Trophoblast cell (in vitro differentiated cells and primary cell): ENCODE measurements around the gene CCR3.

Experiments
- DNase-seq, 2 donors: peaks; one replicate each; pipeline ENCODE4 v3.0.0-alpha.2; 2016
- H2AFZ ChIP-seq: 2 replicates; pipeline ENCODE4 v1.6.1; 2013; ENCODE audit warnings: low read length, moderate library complexity, mild to moderate bottlenecking; ENCODE audit not compliant: insufficient read depth, poor library complexity
- H2AK5ac ChIP-seq: 2 replicates; pipeline ENCODE4 v1.6.1; 2013; ENCODE audit warnings: mild to moderate bottlenecking, low read length
- H2BK120ac ChIP-seq: 2 replicates; pipeline ENCODE4 v1.6.1; 2013; ENCODE audit warnings: low read length, mild to moderate bottlenecking, moderate library complexity; ENCODE audit not compliant: insufficient read depth, poor library complexity
- H2BK12ac ChIP-seq: 2 replicates; pipeline ENCODE4 v1.6.1; 2013; ENCODE audit warnings: mild to moderate bottlenecking, low read length, moderate library complexity
- H2BK5ac ChIP-seq: 2 replicates; pipeline ENCODE4 v1.6.1; 2013; ENCODE audit warnings: low read length, low read depth, moderate library complexity, mild to moderate bottlenecking; ENCODE audit not compliant: poor library complexity
- H3K14ac ChIP-seq: 2 replicates; pipeline ENCODE4 v1.6.1; 2013; ENCODE audit warnings: mild to moderate bottlenecking, low read length
- H3K18ac ChIP-seq: 2 replicates; pipeline ENCODE4 v1.6.1; 2013; ENCODE audit warnings: mild to moderate bottlenecking, low read length
- H3K23ac ChIP-seq: 2 replicates; pipeline ENCODE4 v1.6.1; 2013; ENCODE audit warnings: low read length
- H3K27ac ChIP-seq: 2 replicates; pipeline ENCODE4 v1.5.1; 2013; ENCODE audit warnings: low read depth, mild to moderate bottlenecking, inconsistent platforms, low read length, moderate library complexity
- H3K27me3 ChIP-seq: 2 replicates; pipeline ENCODE4 v1.6.1; 2013; ENCODE audit warnings: inconsistent platforms, mild to moderate bottlenecking, low read length, moderate library complexity; ENCODE audit not compliant: insufficient read depth
- H3K36me3 ChIP-seq, 2 experiments: 1 replicate in 1 of 2; 2 replicates in 1 of 2; pipeline ENCODE4 v1.6.1; 2013; ENCODE audit warnings: low read length in 2 of 2, mild to moderate bottlenecking in 2 of 2, moderate library complexity in 1 of 2; ENCODE audit not compliant: insufficient read depth in 2 of 2, control insufficient read depth in 1 of 2
- H3K4ac ChIP-seq: 2 replicates; pipeline ENCODE4 v1.6.1; 2013; ENCODE audit warnings: low read depth, mild to moderate bottlenecking, low read length, moderate library complexity
- H3K4me1 ChIP-seq, 2 experiments: 1 replicate in 1 of 2; 2 replicates in 1 of 2; pipeline ENCODE4 v1.6.1; 2013; ENCODE audit warnings: low read length in 2 of 2, mild to moderate bottlenecking in 2 of 2, moderate library complexity in 1 of 2; ENCODE audit not compliant: insufficient read depth in 2 of 2, control insufficient read depth in 1 of 2
- H3K4me2 ChIP-seq: 2 replicates; pipeline ENCODE4 v1.6.1; 2013; ENCODE audit warnings: inconsistent platforms, mild to moderate bottlenecking, low read length, moderate library complexity
- H3K4me3 ChIP-seq: 2 replicates; pipeline ENCODE4 v1.5.1; 2013; ENCODE audit warnings: mild to moderate bottlenecking, low read depth, low read length, inconsistent platforms
- H3K79me1 ChIP-seq: one replicate; pipeline ENCODE4 v1.6.1; 2013; ENCODE audit warnings: low read length
- H3K79me2 ChIP-seq: 2 replicates; pipeline ENCODE4 v1.6.1; 2013; ENCODE audit warnings: low read length, mild to moderate bottlenecking; ENCODE audit not compliant: control insufficient read depth, insufficient read depth, poor library complexity
- H3K9ac ChIP-seq: 2 replicates; pipeline ENCODE4 v1.6.1; 2013; ENCODE audit warnings: mild to moderate bottlenecking, low read length
- H3K9me3 ChIP-seq: 2 replicates; pipeline ENCODE4 v1.6.1; 2013; ENCODE audit warnings: low read depth, mild to moderate bottlenecking, control low read depth, inconsistent platforms, low read length; ENCODE audit not compliant: insufficient read depth
- H4K12ac ChIP-seq: 2 replicates; pipeline ENCODE4 v1.6.1; 2013; ENCODE audit warnings: low read depth, mild to moderate bottlenecking, low read length, moderate library complexity
- H4K8ac ChIP-seq: 2 replicates; pipeline ENCODE4 v1.6.1; 2013; ENCODE audit warnings: low read depth, mild to moderate bottlenecking, low read length, moderate library complexity
- H4K91ac ChIP-seq: one replicate; pipeline ENCODE4 v1.6.1; 2013; ENCODE audit warnings: low read depth, mild to moderate bottlenecking, low read length, moderate library complexity
- WGBS: extraction: QIAGEN DNeasy Blood & Tissue Kit; methylation state at CpG from one replicate; pipeline ENCODE4 v1.1.7; 2013; ENCODE audit warnings: missing lambda C conversion rate; ENCODE audit not compliant: insufficient read length, insufficient coverage; ENCODE audit errors: extremely low coverage; 5-methylcytosine and 5-hydroxymethylcytosine counted together

CCR3 gene

DNA sequence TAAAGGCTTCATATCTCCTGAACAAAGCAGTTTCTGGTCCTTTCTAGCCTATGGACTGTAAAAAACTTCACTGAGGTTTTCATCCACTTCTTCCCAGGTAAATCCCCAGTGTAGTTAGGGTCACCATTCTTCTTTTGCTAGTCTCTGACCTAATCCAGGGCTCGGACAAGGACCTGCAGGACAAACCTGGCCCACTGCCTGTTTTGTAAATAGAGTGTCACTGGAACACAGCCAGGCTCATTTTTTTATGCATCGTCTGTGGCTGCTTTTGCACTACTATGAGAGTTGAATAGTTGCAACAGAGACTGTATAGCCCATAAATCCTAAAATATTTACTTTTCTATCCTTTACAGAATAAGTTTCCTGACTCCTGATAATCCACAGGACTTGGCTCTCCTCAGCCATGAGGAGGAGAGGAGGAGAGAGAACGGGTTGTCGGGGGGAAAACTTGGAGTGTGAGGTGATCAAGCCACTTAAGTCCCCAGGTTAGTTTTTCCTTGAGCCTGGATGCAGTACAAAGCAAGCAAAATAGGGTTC is 29.0 kb downstream of the CCR3 start:
- Histone ChIP-seq H3K4me1 (no peaks in the 10 kb centered on the region), H3K14ac (no peak overlapping the region), H3K4me3 (no peak overlapping the region), H3K18ac (no peak overlapping the region), H4K8ac (no peak overlapping the region), H2BK120ac (no peak overlapping the region), H2BK5ac (no peak overlapping the region), H3K9ac (no peak overlapping the region), H3K36me3 (no peaks in the 10 kb centered on the region), H2BK12ac (no peak overlapping the region), H3K79me2 (no peaks in the 10 kb centered on the region), H3K9me3 (peaks cover 2% of the 10 kb centered on the region), H2AK5ac (no peak overlapping the region), H3K4me2 (no peak overlapping the region), H3K27me3 (no peaks in the 10 kb centered on the region), H2AFZ (no peak overlapping the region), H4K91ac (no peak overlapping the region), H4K12ac (no peak overlapping the region), H3K23ac (no peak overlapping the region), H3K4ac (no peak overlapping the region), H3K79me1 (no peaks in the 10 kb centered on the region), H3K27ac (no peak overlapping the region)
- no CpG with 5 or more reads among the region's 4 CpGs for WGBS
- no peak for DNase-seq

DNA sequence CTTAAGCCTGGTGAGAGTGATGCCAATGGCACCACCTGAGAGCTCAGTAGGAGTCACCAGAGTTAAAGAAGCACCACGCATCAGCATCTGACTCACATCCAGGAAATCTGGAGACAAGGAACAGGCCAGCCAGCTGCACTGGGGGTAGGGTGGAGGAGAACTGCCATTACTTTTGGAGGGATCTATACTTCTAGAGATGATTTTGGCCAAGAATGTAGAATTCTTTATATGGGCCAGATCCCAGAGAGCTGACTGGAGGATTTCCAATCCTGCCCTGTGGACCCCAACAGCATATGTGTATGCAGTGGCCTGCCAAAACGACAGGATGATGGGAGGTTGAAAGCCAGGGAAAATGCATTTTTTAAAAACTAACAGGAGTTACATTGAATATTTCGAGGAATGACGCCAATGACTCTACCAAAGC is 29.8 kb downstream of the CCR3 start:
- Histone ChIP-seq H3K36me3 (no peaks in the 10 kb centered on the region), H4K91ac (no peak overlapping the region), H2BK5ac (no peak overlapping the region), H3K18ac (no peak overlapping the region), H3K27ac (no peak overlapping the region), H3K4me2 (no peak overlapping the region), H2BK12ac (no peak overlapping the region), H2AK5ac (no peak overlapping the region), H2AFZ (no peak overlapping the region), H2BK120ac (no peak overlapping the region), H3K9me3 (peaks cover 3% of the 10 kb centered on the region), H3K4me1 (no peaks in the 10 kb centered on the region), H3K79me1 (no peaks in the 10 kb centered on the region), H3K27me3 (no peaks in the 10 kb centered on the region), H3K4me3 (no peak overlapping the region), H4K8ac (no peak overlapping the region), H3K14ac (no peak overlapping the region), H3K23ac (no peak overlapping the region), H3K9ac (no peak overlapping the region), H3K4ac (no peak overlapping the region), H4K12ac (no peak overlapping the region), H3K79me2 (no peaks in the 10 kb centered on the region)
- WGBS = no CpG with 5 or more reads among the region's 4 CpGs
- no peak for DNase-seq

DNA sequence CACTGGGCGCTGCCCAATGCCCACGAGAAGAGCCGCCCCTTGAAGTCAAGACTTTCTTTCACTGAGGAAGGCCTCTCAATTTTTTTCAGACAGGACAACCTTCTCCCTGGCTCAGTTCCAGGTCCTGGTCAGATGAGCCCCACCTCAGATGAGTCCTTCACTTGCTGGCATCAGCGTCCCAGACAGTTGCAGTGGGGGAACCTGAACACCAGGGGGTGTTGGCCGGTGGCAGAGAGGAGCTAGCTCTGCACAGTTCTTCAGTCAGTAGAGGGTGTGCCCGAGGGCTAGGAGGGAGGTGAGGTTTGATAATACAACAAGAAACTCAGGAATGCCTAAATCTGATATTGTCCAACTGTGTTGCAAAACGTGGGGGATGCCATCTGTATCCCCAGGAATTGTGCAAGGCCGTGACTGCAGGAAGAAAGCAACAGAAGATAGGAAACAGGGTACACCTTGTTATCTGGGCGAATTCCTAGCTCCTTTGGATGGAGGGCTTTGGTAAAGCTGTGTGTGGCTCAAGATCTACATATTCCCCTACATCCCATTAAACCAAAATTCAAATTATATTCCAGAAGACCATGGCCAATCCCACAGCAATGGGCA is 34.3 kb downstream of the CCR3 start:
- Histone ChIP-seq H3K4me1 (no peaks in the 10 kb centered on the region), H2BK120ac (no peak overlapping the region), H3K36me3 (no peaks in the 10 kb centered on the region), H4K91ac (no peak overlapping the region), H2AFZ (no peak overlapping the region), H3K4ac (no peak overlapping the region), H3K14ac (no peak overlapping the region), H2BK5ac (no peak overlapping the region), H2BK12ac (no peak overlapping the region), H3K18ac (no peak overlapping the region), H3K27me3 (no peaks in the 10 kb centered on the region), H3K4me2 (no peak overlapping the region), H4K8ac (no peak overlapping the region), H2AK5ac (no peak overlapping the region), H3K79me1 (no peaks in the 10 kb centered on the region), H3K27ac (no peak overlapping the region), H3K9ac (no peak overlapping the region), H3K4me3 (no peak overlapping the region), H4K12ac (no peak overlapping the region), H3K9me3 (peaks cover 4% of the 10 kb centered on the region), H3K23ac (no peak overlapping the region), H3K79me2 (no peaks in the 10 kb centered on the region)
- DNase-seq = peak; percentile 48 to 74
- WGBS = no CpG with 5 or more reads among the region's 9 CpGs

DNA sequence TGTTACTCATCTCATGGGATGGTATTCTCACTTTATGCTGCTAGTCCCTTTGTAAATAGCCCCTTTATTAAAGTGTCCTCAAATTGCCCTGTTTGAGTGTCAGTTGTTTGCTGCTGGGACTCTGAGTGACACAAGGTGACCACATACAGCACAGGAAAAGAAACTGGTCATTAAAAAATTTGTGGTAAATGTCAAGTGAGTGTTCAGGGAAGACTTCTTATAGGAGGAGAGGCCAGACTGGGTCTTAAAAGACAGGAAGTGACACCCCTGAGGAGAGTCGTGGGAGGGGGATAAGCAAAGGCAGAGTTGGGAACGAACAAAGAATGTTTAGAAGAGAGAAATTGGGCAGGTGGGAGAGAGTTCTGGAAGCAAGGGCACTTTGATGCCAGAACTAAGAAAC is 35.2 kb downstream of the CCR3 start:
- Histone ChIP-seq H3K14ac (no peak overlapping the region), H3K36me3 (no peaks in the 10 kb centered on the region), H3K27ac (no peak overlapping the region), H4K8ac (no peak overlapping the region), H3K4me3 (no peak overlapping the region), H3K4ac (no peak overlapping the region), H2AK5ac (no peak overlapping the region), H3K79me1 (no peaks in the 10 kb centered on the region), H3K18ac (no peak overlapping the region), H2BK5ac (no peak overlapping the region), H2BK12ac (no peak overlapping the region), H2AFZ (no peak overlapping the region), H3K23ac (no peak overlapping the region), H3K9me3 (peaks cover 2% of the 10 kb centered on the region), H3K4me2 (no peak overlapping the region), H3K79me2 (no peaks in the 10 kb centered on the region), H2BK120ac (no peak overlapping the region), H3K9ac (no peak overlapping the region), H4K12ac (no peak overlapping the region), H4K91ac (no peak overlapping the region), H3K27me3 (no peaks in the 10 kb centered on the region), H3K4me1 (no peaks in the 10 kb centered on the region)
- DNase-seq = no peak
- no CpG with 5 or more reads among the region's 2 CpGs for WGBS
